Kidney (tissue), 22 donors: ENCODE measurements around the gene PSG3. TPM values are rescaled to one million over a fixed set of nuclear protein-coding genes. Genes with fewer than 3 reads are reported as not detected.
"Not testable (repeated sequence)": the region's sequence is repeated elsewhere in the genome, so short reads cannot be mapped to it uniquely, and the experiment has no call there.

Source experiments
- DNase-seq, 5 donors: peaks; one replicate each; pipeline ENCODE4 v3.0.0-alpha.2; 2013 to 2020
- FAIRE-seq: peaks from 2 replicates; lab custom pipeline; 2012; peaks lifted over from hg19 to GRCh38; lab: Jason Lieb, UNC
- H3K27ac ChIP-seq, 2 donors: one replicate each; pipeline ENCODE4 v1.7.0; 2013; ENCODE audit warnings: low read depth in 2 of 2, low read length in 2 of 2, inconsistent platforms in 1 of 2
- H3K27me3 ChIP-seq: one replicate; pipeline ENCODE4 v1.7.1; 2013; ENCODE audit warnings: low read length, inconsistent platforms; ENCODE audit not compliant: control insufficient read depth, insufficient read depth
- H3K36me3 ChIP-seq, 3 donors: one replicate each; pipeline versions ENCODE4 v1.7.0 to v1.7.1; 2013; ENCODE audit warnings: low read length in 3 of 3, control low read depth in 1 of 3, inconsistent platforms in 1 of 3; ENCODE audit not compliant: insufficient read depth in 3 of 3, control insufficient read depth in 2 of 3
- H3K4me1 ChIP-seq, 3 donors: one replicate each; pipeline versions ENCODE4 v1.7.0 to v1.7.1; 2013; ENCODE audit warnings: low read length in 3 of 3, inconsistent platforms in 1 of 3, low read depth in 1 of 3; ENCODE audit not compliant: control insufficient read depth in 2 of 3, insufficient read depth in 2 of 3
- H3K4me3 ChIP-seq, 3 donors: one replicate each; pipeline versions ENCODE4 v1.7.0 to v1.8.1; 2013; ENCODE audit warnings: low read length in 3 of 3, control low read depth in 1 of 3, inconsistent platforms in 1 of 3
- H3K9ac ChIP-seq, 3 donors: one replicate each; pipeline versions ENCODE4 v1.7.0 to v1.7.1; 2013; ENCODE audit warnings: low read length in 3 of 3, control low read depth in 1 of 3, inconsistent platforms in 1 of 3
- H3K9me3 ChIP-seq, 3 donors: one replicate each; pipeline versions ENCODE4 v1.7.0 to v1.7.1; 2013; ENCODE audit warnings: low read length in 3 of 3, control low read depth in 1 of 3, inconsistent platforms in 1 of 3; ENCODE audit not compliant: control insufficient read depth in 2 of 3, insufficient read depth in 1 of 3
- CTCF ChIP-seq: IDR thresholded peaks from 3 replicates; pipeline ENCODE4 v1.5.1; 2012; ENCODE audit warnings: mild to moderate bottlenecking, moderate library complexity, borderline replicate concordance; ENCODE audit not compliant: insufficient read depth; ENCODE audit errors: extremely low read depth
- intact Hi-C: fragments of 100-400 bp; cut with DNase I; formaldehyde crosslinking; loops from one replicate; pipeline ENCODE4 v1.11.1; 2022
- long read RNA-seq, 10 donors: library from polyadenylated mRNA in 1 of 10; unstranded in 1 of 10; transcript quantifications; one replicate each; pipeline ENCODE4 v2.0.0 and lab custom pipeline, GENCODE V29; 2021 to 2026
- polyA plus RNA-seq: library from polyadenylated mRNA; stranded (reverse); fragments of 350-450 nt; fragmentation: Illumina TruSeq; extraction: RNeasy Lipid Tissue Mini Kit (QIAGEN cat#74804); gene quantifications from one replicate; pipeline ENCODE4 v1.2.3, GENCODE V29; 2014; ENCODE audit warnings: low read depth, low replicate concordance; ENCODE audit not compliant: insufficient read depth
- total RNA-seq: library from RNA; stranded (reverse); fragmentation: NEBNext Ultra II Directional; extraction: Animal tissue kit (Norgen Biotek cat#: 25700); gene quantifications from one replicate; pipeline ENCODE4 v1.2.1, GENCODE V29; 2021
- donor health status: control.
- donor health status: control.
- donor health status: control.
- donor health status: control.
- donor health status: control.
- donor health status: DM: yes; HTN: yes; CAD: no.
- donor health status: Normal renal cell carcinoma (clear cell type).

Gene PSG3
- total RNA-seq (not detected), polyA plus RNA-seq (not detected)
- long read RNA-seq, donor 1 = 0 reads
- long read RNA-seq, donor 2 = 0 reads
- long read RNA-seq, donor 3 = 0 reads
- long read RNA-seq, donor 4 = 0 reads
- long read RNA-seq, donor 5 = 0 reads
- long read RNA-seq, donor 6 = 0 reads
- long read RNA-seq, donor 7 = 0 reads
- long read RNA-seq, donor 8 = 0 reads
- long read RNA-seq, donor 9 = 0 reads
- long read RNA-seq, donor 10, transcript PSG3-201 (7 exons, 1,961 nt) = major isoform, 11 of 13 reads
- long read RNA-seq, donor 10, partial matches to known transcripts = 0 of 13 reads
- long read RNA-seq, donor 10, other reads (novel, unspliced or antisense) = 0 of 13 reads

DNA sequence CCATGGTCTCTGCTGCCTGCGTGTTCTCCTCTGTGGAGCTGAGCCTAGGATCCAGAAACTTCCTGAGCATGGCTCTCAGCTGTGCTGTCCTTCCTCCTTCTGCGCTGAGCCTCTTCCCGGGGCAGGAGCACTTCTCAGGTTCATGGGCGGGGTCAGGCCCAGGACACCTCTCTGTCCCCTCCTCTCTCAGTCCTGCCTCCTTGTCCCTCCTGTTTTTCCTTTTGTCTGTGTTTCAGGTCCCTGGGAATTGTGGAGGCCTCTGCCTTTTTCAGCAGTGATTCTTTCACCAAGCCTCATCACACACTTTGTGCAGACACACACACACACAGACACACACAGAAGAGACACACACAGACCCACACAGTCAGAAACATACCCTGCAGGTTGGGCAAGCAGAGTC lies at the start of gene PSG3:
TSS of gene PSG3 (minus strand) at position 101 of the 400 bp plus-strand sequence. CDS start at position 4, 97 bp downstream.
- H3K9me3 ChIP-seq, H3K4me1 ChIP-seq, intact Hi-C loops, FAIRE-seq, H3K4me3 ChIP-seq, H3K9ac ChIP-seq, H3K36me3 ChIP-seq, DNase-seq, H3K27ac ChIP-seq, H3K27me3 ChIP-seq: not testable (repeated sequence)

- not testable (repeated sequence) for H3K27me3 ChIP-seq, FAIRE-seq, H3K9ac ChIP-seq
These were observed 48.5 kb upstream of the PSG3 start for GRCh38 chr19:42788766-42789165.

DNA sequence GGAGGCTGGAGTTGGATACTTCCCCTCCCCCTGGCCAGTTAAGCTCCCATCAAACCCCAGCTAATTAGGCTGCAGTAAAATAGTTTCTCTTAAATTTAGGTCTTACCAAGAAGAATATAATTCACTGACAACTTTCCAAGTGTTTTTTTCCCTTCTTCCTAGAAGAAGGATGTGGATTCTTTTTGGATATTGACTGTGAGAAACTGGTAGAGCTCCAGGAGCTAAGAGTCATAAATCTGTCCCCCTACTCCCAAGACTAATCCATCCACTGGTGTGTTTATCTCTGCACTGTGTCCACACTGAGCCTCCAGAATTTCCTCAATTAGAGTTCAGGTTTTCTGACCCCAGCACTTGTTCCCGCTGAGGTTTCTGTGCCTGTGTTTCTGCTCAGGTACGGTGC lies 47.5 kb upstream of the PSG3 start:
- intact Hi-C loops, H3K9me3 ChIP-seq, H3K9ac ChIP-seq, H3K4me3 ChIP-seq, H3K27ac ChIP-seq, H3K36me3 ChIP-seq, H3K4me1 ChIP-seq, FAIRE-seq, H3K27me3 ChIP-seq: not testable (repeated sequence)
- DNase-seq = peak in 1 of 5 donors; percentile 11

More at GRCh38 chr19:42788766-42789165, 48.5 kb upstream of the PSG3 start:
- H3K36me3 ChIP-seq, H3K4me1 ChIP-seq, intact Hi-C loops, DNase-seq, H3K4me3 ChIP-seq, H3K27ac ChIP-seq: not testable (repeated sequence)
- peaks cover 0 to 11% (median 0%) of the 10 kb centered on the region in 3 donors for H3K9me3 ChIP-seq

GRCh38 chr19:42776750-42777612 lies 36.7 kb upstream of the PSG3 start:
- FAIRE-seq, intact Hi-C loops, H3K27me3 ChIP-seq, H3K4me3 ChIP-seq, H3K27ac ChIP-seq, H3K36me3 ChIP-seq, H3K9me3 ChIP-seq, H3K9ac ChIP-seq, H3K4me1 ChIP-seq: not testable (repeated sequence)
- peak in 4 of 5 donors; percentile 77 to 87 (median 81) for DNase-seq
- TF ChIP-seq CTCF = peak; percentile 45

DNA sequence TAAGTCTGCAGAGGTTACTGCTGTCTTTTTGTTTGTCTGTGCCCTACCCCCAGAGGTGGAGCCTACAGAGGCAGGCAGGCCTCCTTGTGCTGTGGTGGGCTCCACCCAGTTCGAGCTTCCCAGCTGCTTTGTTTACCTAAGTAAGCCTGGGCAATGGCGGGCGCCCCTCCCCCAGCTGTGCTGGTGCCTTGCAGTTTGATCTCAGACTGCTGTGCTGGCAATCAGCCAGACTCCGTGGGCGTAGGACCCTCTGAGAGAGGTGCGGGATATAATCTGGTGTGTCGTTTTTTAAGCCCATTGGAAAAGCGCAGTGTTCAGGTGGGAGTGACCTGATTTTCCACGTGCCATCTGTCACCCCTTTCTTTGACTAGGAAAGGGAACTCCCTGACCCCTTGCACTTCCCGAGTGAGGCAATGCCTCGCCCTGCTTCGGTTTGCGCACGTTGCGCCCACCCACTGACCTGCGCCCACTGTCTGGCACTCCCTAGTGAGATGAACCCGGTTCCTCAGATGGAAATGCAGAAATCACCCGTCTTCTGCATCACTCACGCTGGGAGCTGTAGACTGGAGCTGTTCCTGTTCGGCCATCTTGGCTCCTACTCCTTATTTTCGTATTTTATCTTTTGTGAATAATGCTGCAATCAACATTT lies 34.4 kb upstream of the PSG3 start:
- H3K9me3 ChIP-seq, intact Hi-C loops, H3K36me3 ChIP-seq, H3K4me1 ChIP-seq, FAIRE-seq, H3K4me3 ChIP-seq, H3K9ac ChIP-seq, H3K27ac ChIP-seq, H3K27me3 ChIP-seq: not testable (repeated sequence)
- peak in 1 of 5 donors; percentile 59 for DNase-seq

DNA sequence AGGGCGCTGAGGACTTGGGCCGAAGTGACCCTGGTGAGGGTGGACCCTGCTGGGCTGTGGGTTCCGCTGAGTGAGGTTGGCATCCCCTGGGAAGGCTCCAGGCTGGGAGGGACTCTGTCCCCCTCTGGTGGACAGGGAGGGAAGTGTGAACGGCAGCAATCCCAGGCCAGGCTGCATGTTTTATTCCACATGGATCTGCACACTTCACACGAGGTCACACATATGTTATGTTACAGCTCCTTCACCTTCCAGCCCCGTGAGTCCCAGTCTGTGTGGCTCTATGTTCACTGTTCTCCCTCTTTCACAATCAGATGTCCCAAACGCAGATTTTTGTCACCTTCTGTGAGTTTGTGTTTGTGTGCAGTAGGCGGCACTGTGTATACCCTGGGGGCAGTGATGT lies 27.0 kb upstream of the PSG3 start:
- FAIRE-seq = not testable (repeated sequence)

GRCh38 chr19:42766871-42767270 lies 26.6 kb upstream of the PSG3 start:
- FAIRE-seq, intact Hi-C loops: not testable (repeated sequence)

More for the DNA sequence above, 27.0 kb upstream of the PSG3 start:
- H3K9ac ChIP-seq, H3K27ac ChIP-seq, intact Hi-C loops, H3K36me3 ChIP-seq, H3K27me3 ChIP-seq, H3K4me3 ChIP-seq, H3K9me3 ChIP-seq, H3K4me1 ChIP-seq, DNase-seq: not testable (repeated sequence)

More at GRCh38 chr19:42766871-42767270, 26.6 kb upstream of the PSG3 start:
- not testable (repeated sequence) for H3K27ac ChIP-seq, H3K36me3 ChIP-seq, H3K9me3 ChIP-seq, DNase-seq, H3K9ac ChIP-seq, H3K4me1 ChIP-seq, H3K27me3 ChIP-seq, H3K4me3 ChIP-seq
